Urinary bladder (tissue), 4 donors: ENCODE results near the gene S1PR4. TPM values are rescaled to one million over a fixed set of nuclear protein-coding genes. Genes with fewer than 3 reads are reported as not detected.

Source experiments
- DNase-seq: peaks from one replicate; pipeline ENCODE4 v3.0.0-alpha.2; 2015; ENCODE audit errors: extremely low spot score
- H3K27ac ChIP-seq: one replicate; pipeline ENCODE4 v1.5.1; 2013; ENCODE audit warnings: low read depth, mild to moderate bottlenecking, moderate library complexity
- H3K36me3 ChIP-seq: one replicate; pipeline ENCODE4 v1.6.1; 2013; ENCODE audit warnings: mild to moderate bottlenecking, moderate library complexity; ENCODE audit not compliant: insufficient read depth
- H3K4me1 ChIP-seq: one replicate; pipeline ENCODE4 v1.6.1; 2013; ENCODE audit warnings: mild to moderate bottlenecking, moderate library complexity; ENCODE audit not compliant: insufficient read depth
- H3K4me3 ChIP-seq: one replicate; pipeline ENCODE4 v1.5.1; 2013; ENCODE audit warnings: low read depth, low read length
- WGBS: extraction: QIAGEN DNeasy Blood & Tissue Kit; methylation state at CpG from one replicate; pipeline ENCODE4 v1.1.7; 2013; 5-methylcytosine and 5-hydroxymethylcytosine counted together
- polyA plus RNA-seq: library from polyadenylated mRNA; stranded (reverse); fragments of 200-250 nt; gene quantifications from one replicate; pipeline ENCODE4 v1.2.3, GENCODE V29; 2013
- total RNA-seq: library from RNA; depleted of rRNA; stranded (reverse); fragments of >200 nt; gene quantifications from one replicate; pipeline ENCODE4 v1.2.3, GENCODE V29; 2014
- donor health status: healthy with polysubstance abuse.
- donor health status: healthy.

Gene S1PR4, protein sequence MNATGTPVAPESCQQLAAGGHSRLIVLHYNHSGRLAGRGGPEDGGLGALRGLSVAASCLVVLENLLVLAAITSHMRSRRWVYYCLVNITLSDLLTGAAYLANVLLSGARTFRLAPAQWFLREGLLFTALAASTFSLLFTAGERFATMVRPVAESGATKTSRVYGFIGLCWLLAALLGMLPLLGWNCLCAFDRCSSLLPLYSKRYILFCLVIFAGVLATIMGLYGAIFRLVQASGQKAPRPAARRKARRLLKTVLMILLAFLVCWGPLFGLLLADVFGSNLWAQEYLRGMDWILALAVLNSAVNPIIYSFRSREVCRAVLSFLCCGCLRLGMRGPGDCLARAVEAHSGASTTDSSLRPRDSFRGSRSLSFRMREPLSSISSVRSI
- total RNA-seq (0.74 TPM), polyA plus RNA-seq (3.4 TPM)

DNA sequence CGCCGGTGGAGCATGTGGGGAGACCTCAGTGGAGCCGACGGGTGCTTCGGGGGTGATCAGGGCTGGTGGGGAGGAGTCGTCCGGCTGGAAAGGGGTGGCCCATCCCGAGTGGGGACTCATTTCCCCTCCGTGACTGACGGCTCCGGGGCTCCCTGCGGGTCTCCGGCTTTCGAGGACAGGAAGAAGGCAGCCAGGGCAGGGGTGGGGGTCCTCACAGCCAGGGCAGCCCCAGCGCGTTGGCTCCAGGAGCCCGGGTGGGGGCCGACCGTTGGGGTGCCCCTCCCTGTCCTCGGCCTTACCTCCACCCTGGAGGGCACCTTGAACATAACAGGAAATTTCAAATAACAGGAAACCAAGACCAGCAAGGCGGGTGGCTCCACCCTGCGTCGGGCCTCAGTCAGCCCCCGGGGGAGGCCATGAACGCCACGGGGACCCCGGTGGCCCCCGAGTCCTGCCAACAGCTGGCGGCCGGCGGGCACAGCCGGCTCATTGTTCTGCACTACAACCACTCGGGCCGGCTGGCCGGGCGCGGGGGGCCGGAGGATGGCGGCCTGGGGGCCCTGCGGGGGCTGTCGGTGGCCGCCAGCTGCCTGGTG is at the start of gene S1PR4:
Gene S1PR4, plus strand, starts transcription at position 393 of the 596 bp plus-strand sequence. Its CDS starts 24 bp downstream, at position 417.
- Histone ChIP-seq H3K27ac (peak within 1 kb of the TSS; percentile 32), H3K36me3 (no peaks in the 10 kb centered on the region), H3K4me3 (peak within 1 kb of the TSS; percentile 28), H3K4me1 (no peaks in the 10 kb centered on the region)
- 72% methylated on average over 42 of the region's 42 CpGs for WGBS
- DNase-seq = no peak

DNA sequence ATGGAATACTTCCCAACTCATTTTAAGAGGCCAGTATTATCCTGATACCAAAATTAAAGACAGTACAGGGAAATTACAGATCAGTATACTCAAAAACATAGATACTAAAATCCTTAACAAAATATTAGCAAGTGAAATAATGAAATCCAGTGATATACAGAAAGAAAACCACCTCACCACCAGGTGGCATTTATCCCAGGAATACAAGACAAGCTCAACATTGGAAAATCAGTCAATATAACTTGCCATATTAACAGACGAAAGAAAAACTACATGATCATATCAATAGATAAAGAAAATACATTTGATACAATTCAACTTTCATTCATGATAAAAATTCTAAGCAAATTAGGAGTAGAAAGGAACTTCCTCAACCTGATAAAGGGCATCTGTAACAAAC is 49.5 kb upstream of the S1PR4 start:
- no peak overlapping the region for H3K27ac ChIP-seq
- H3K4me3 ChIP-seq = no peak overlapping the region
- WGBS = 0% methylated on average over 1 of the region's 1 CpG
- no peaks in the 10 kb centered on the region for H3K4me1 ChIP-seq
- DNase-seq = no peak
- H3K36me3 ChIP-seq = no peaks in the 10 kb centered on the region

GRCh38 chr19:3131168-3131567 is 47.4 kb upstream of the S1PR4 start:
- H3K4me1 ChIP-seq = no peaks in the 10 kb centered on the region
- 93% methylated on average over 24 of the region's 24 CpGs for WGBS
- H3K27ac ChIP-seq = no peak overlapping the region
- H3K4me3 ChIP-seq = no peak overlapping the region
- no peaks in the 10 kb centered on the region for H3K36me3 ChIP-seq
- no peak for DNase-seq

- H3K27ac ChIP-seq = peak overlapping the region; percentile 65
Measured at GRCh38 chr19:3132971-3133792, 45.4 kb upstream of the S1PR4 start.

DNA sequence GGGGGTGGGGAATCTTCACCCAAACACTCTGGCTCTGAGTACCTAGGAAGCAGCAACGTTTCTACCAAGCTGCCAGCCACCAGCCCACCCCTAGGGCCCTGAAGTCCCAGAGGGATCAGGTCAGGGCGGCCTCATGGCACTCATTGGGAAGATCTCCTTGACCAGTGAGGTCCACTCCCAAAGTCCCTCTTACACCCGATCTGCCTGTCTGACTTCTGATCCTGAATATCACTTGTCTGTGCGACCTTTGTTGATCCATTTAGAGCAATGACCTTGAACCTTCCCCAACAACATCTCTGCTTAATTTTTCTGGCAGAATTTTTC is 44.8 kb upstream of the S1PR4 start:
- no peaks in the 10 kb centered on the region for H3K36me3 ChIP-seq
- H3K4me3 ChIP-seq = no peak overlapping the region
- no peak overlapping the region for H3K27ac ChIP-seq
- H3K4me1 ChIP-seq = no peaks in the 10 kb centered on the region
- 64% methylated on average over 4 of the region's 4 CpGs for WGBS
- no peak for DNase-seq

More at GRCh38 chr19:3132971-3133792, 45.4 kb upstream of the S1PR4 start:
- H3K36me3 ChIP-seq = no peaks in the 10 kb centered on the region
- WGBS = 54% methylated on average over 24 of the region's 24 CpGs
- no peaks in the 10 kb centered on the region for H3K4me1 ChIP-seq
- H3K4me3 ChIP-seq = no peak overlapping the region
- DNase-seq = no peak

DNA sequence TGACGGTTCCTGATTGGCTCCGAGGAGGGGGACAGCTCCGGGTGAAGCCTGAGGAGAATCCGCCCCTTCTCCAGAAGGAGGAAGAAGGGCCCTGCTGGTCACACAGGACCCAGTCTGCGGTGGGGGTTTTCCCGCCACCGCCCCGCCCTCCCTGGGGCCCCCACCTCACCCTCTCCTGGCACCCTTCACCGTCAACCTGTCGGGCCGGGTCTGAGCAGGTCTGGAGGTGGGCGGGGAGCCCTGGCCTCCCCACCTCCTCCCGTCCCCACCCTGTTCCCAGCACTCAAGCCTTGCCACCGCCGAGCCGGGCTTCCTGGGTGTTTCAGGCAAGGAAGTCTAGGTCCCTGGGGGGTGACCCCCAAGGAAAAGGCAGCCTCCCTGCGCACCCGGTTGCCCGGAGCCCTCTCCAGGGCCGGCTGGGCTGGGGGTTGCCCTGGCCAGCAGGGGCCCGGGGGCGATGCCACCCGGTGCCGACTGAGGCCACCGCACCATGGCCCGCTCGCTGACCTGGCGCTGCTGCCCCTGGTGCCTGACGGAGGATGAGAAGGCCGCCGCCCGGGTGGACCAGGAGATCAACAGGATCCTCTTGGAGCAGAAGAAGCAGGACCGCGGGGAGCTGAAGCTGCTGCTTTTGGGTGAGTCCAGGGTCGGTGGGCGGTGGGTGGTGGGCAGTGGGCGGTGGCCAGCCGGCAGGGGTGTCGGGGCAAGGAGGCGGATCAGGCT is 42.4 kb upstream of the S1PR4 start, which contains the start of gene GNA15:
Gene GNA15, plus strand, starts transcription at position 73 of the 723 bp plus-strand sequence. Its CDS starts 418 bp downstream, at position 491.
- H3K27ac ChIP-seq = peak within 1 kb of the TSS; percentile 69

DNA sequence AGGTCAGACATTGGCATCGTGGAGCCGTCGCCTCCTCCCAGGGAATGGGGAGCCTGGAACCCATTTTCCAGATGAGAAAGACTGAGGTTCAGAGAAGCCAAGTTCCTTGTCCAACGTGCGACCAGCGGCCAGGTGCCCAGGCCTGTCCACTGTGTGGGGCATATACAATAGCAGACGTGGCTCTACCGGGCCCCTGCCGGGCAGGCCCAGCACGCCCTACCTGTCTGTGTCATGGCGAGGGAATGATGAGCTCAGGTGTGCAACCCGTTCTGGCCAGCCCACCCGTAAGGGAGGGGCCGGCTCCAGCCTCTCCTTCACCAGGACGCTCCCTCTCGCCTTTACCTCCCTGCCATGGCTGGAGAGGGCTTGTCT is 41.9 kb upstream of the S1PR4 start:
- peak overlapping the region; percentile 4 for H3K4me3 ChIP-seq
- WGBS = 64% methylated on average over 16 of the region's 16 CpGs

More for the DNA sequence above, 42.4 kb upstream of the S1PR4 start, which contains the start of gene GNA15:
- H3K4me1 ChIP-seq = no peaks in the 10 kb centered on the region
- no peaks in the 10 kb centered on the region for H3K36me3 ChIP-seq
- no peak for DNase-seq
- 70% methylated on average over 40 of the region's 40 CpGs for WGBS
- peak within 1 kb of the TSS; percentile 4 for H3K4me3 ChIP-seq

GRCh38 chr19:3137119-3137518 is 41.5 kb upstream of the S1PR4 start:
- no peaks in the 10 kb centered on the region for H3K4me1 ChIP-seq
- no peaks in the 10 kb centered on the region for H3K36me3 ChIP-seq
- H3K27ac ChIP-seq = no peak overlapping the region
- no peak overlapping the region for H3K4me3 ChIP-seq
- WGBS = 14% methylated on average over 7 of the region's 7 CpGs
- peak; percentile 26 for DNase-seq

More for the DNA sequence above, 41.9 kb upstream of the S1PR4 start:
- peak overlapping the region; percentile 69 for H3K27ac ChIP-seq
- no peaks in the 10 kb centered on the region for H3K36me3 ChIP-seq
- no peak for DNase-seq
- no peaks in the 10 kb centered on the region for H3K4me1 ChIP-seq

- Histone ChIP-seq H3K4me3 (no peak overlapping the region), H3K36me3 (no peaks in the 10 kb centered on the region)
Measured at GRCh38 chr19:3138268-3138667, 40.3 kb upstream of the S1PR4 start.

GRCh38 chr19:3140667-3141038 is 37.9 kb upstream of the S1PR4 start:
- no peak for DNase-seq
- Histone ChIP-seq H3K27ac (no peak overlapping the region), H3K4me3 (no peak overlapping the region), H3K36me3 (no peaks in the 10 kb centered on the region), H3K4me1 (no peaks in the 10 kb centered on the region)

More at GRCh38 chr19:3138268-3138667, 40.3 kb upstream of the S1PR4 start:
- Histone ChIP-seq H3K4me1 (no peaks in the 10 kb centered on the region), H3K27ac (no peak overlapping the region)
- WGBS = 81% methylated on average over 15 of the region's 15 CpGs
- DNase-seq = no peak

GRCh38 chr19:3142292-3142670 is 36.3 kb upstream of the S1PR4 start:
- H3K4me3 ChIP-seq = no peak overlapping the region
- H3K27ac ChIP-seq = no peak overlapping the region
- H3K36me3 ChIP-seq = no peaks in the 10 kb centered on the region
- WGBS = 36% methylated on average over 6 of the region's 6 CpGs
- DNase-seq = no peak
- H3K4me1 ChIP-seq = no peaks in the 10 kb centered on the region

- H3K36me3 ChIP-seq = no peaks in the 10 kb centered on the region
- H3K4me1 ChIP-seq = no peaks in the 10 kb centered on the region
- WGBS = 59% methylated on average over 11 of the region's 11 CpGs
- no peak overlapping the region for H3K27ac ChIP-seq
- no peak for DNase-seq
- H3K4me3 ChIP-seq = no peak overlapping the region
Measured at GRCh38 chr19:3142781-3143337, 35.7 kb upstream of the S1PR4 start.
